WI38 (cell line): ENCODE data around the gene CYP2C18.

Experiments used
- H3K4me3 ChIP-seq: 2 replicates; pipeline ENCODE4 v1.5.1; 2011; ENCODE audit warnings: low read depth, mild to moderate bottlenecking, control low read depth, low read length
- TF ChIP-seq, protein P1 (sequence below): IDR thresholded peaks from 2 replicates; pipeline ENCODE4 v1.5.1; 2012; ENCODE audit warnings: low read depth, mild to moderate bottlenecking, control low read depth, low read length

The CYP2C18 gene

GRCh38 chr10:94785211-94785610 lies 101.7 kb downstream of the CYP2C18 start:
- no peak overlapping the region for H3K4me3 ChIP-seq
- TF ChIP-seq, protein P1, sequence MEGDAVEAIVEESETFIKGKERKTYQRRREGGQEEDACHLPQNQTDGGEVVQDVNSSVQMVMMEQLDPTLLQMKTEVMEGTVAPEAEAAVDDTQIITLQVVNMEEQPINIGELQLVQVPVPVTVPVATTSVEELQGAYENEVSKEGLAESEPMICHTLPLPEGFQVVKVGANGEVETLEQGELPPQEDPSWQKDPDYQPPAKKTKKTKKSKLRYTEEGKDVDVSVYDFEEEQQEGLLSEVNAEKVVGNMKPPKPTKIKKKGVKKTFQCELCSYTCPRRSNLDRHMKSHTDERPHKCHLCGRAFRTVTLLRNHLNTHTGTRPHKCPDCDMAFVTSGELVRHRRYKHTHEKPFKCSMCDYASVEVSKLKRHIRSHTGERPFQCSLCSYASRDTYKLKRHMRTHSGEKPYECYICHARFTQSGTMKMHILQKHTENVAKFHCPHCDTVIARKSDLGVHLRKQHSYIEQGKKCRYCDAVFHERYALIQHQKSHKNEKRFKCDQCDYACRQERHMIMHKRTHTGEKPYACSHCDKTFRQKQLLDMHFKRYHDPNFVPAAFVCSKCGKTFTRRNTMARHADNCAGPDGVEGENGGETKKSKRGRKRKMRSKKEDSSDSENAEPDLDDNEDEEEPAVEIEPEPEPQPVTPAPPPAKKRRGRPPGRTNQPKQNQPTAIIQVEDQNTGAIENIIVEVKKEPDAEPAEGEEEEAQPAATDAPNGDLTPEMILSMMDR = no peak
